Measurements from ENCODE around the gene CBR3. TPM values are rescaled to one million over a fixed set of nuclear protein-coding genes. Genes with fewer than 3 reads are reported as not detected.

Gene CBR3
- total RNA-seq, 2 experiments from 2014 or later: 2.6 to 3.0 TPM

GRCh38 chr21:36092681-36093080, 42.2 kb upstream of the CBR3 start:
- no peak overlapping the region for H3K27ac Mint-ChIP-seq
- H3K4me1 Mint-ChIP-seq (ENCODE audit: low read depth): no peaks in the 10 kb centered on the region
- ATAC-seq (ENCODE audit: poor library complexity): no peak
- H3K36me3 Mint-ChIP-seq (ENCODE audit: low read depth): peaks cover 6% of the 10 kb centered on the region
- H3K4me3 ChIP-seq (ENCODE audit: low read length): no peak overlapping the region
- H3K27me3 ChIP-seq (ENCODE audit: control insufficient read depth in 1 of 2, insufficient read depth in 2 of 2, low read length in 2 of 2): peaks cover 0 to 6% of the 10 kb centered on the region in 2 experiments
- H3K27ac ChIP-seq (ENCODE audit: low read depth in 1 of 2, low read length in 2 of 2): no peak overlapping the region
- ChIA-PET POLR2A (no interaction called here), CTCF (no interaction called here)
- no peak overlapping the region for H3K4me3 Mint-ChIP-seq
- H3K9me3 ChIP-seq (ENCODE audit: control insufficient read depth in 1 of 2, insufficient read depth in 1 of 2, low read length in 2 of 2): peaks cover 11 to 14% of the 10 kb centered on the region in 2 experiments
- TF ChIP-seq CTCF (IDR thresholded peaks at IDR 0.05): no peak
- no peaks in the 10 kb centered on the region for H3K4me1 ChIP-seq (ENCODE audit: insufficient read depth, low read length)
- H3K27me3 Mint-ChIP-seq: peaks cover 7% of the 10 kb centered on the region
- H3K36me3 ChIP-seq (ENCODE audit: insufficient read depth, low read length): no peaks in the 10 kb centered on the region
- no peak for DNase-seq
- intact Hi-C loops (cut with DNase I, micrococcal nuclease): no loop called here
- peaks cover 5% of the 10 kb centered on the region for H3K9me3 Mint-ChIP-seq

- ChIA-PET CTCF (no interaction called here), POLR2A (no interaction called here)
- Histone ChIP-seq H3K27me3 (ENCODE audit: control insufficient read depth in 1 of 2, insufficient read depth in 2 of 2, low read length in 2 of 2) (peaks cover 0 to 6% of the 10 kb centered on the region in 2 experiments), H3K27ac (ENCODE audit: low read depth in 1 of 2, low read length in 2 of 2) (no peak overlapping the region), H3K4me3 (ENCODE audit: low read length) (no peak overlapping the region), H3K36me3 (ENCODE audit: insufficient read depth, low read length) (no peaks in the 10 kb centered on the region), H3K4me1 (ENCODE audit: insufficient read depth, low read length) (no peaks in the 10 kb centered on the region), H3K9me3 (ENCODE audit: control insufficient read depth in 1 of 2, insufficient read depth in 1 of 2, low read length in 2 of 2) (peaks cover 11 to 14% of the 10 kb centered on the region in 2 experiments)
- TF ChIP-seq CTCF (IDR thresholded peaks at IDR 0.05): no peak
- Mint-ChIP-seq H3K27me3 (peaks cover 7% of the 10 kb centered on the region), H3K27ac (no peak overlapping the region), H3K4me1 (ENCODE audit: low read depth) (no peaks in the 10 kb centered on the region), H3K36me3 (ENCODE audit: low read depth) (peaks cover 6% of the 10 kb centered on the region), H3K4me3 (no peak overlapping the region), H3K9me3 (peaks cover 5% of the 10 kb centered on the region)
- DNase-seq (no peak), ATAC-seq (ENCODE audit: poor library complexity) (no peak)
- intact Hi-C loops (cut with DNase I, micrococcal nuclease): no loop called here
Measured at GRCh38 chr21:36093512-36093911, 41.4 kb upstream of the CBR3 start.

GRCh38 chr21:36096398-36097290, 38.2 kb upstream of the CBR3 start:
- no peak for TF ChIP-seq CTCF (IDR thresholded peaks at IDR 0.05)
- peaks cover 6% of the 10 kb centered on the region for H3K36me3 Mint-ChIP-seq (ENCODE audit: low read depth)
- peaks cover 5% of the 10 kb centered on the region for H3K9me3 Mint-ChIP-seq
- ChIA-PET CTCF (no interaction called here), POLR2A (interaction anchor here (0.6 kb wide), 1 partner anchor 224 kb away, joined by 3 read pairs; no protein-coding TSS in a partner anchor)
- Histone ChIP-seq H3K9me3 (ENCODE audit: control insufficient read depth in 1 of 2, insufficient read depth in 1 of 2, low read length in 2 of 2) (peaks cover 11 to 14% of the 10 kb centered on the region in 2 experiments), H3K4me3 (ENCODE audit: low read length) (no peak overlapping the region), H3K27me3 (ENCODE audit: control insufficient read depth in 1 of 2, insufficient read depth in 2 of 2, low read length in 2 of 2) (peaks cover 0 to 6% of the 10 kb centered on the region in 2 experiments), H3K27ac (ENCODE audit: low read depth in 1 of 2, low read length in 2 of 2) (no peak overlapping the region), H3K4me1 (ENCODE audit: insufficient read depth, low read length) (no peaks in the 10 kb centered on the region), H3K36me3 (ENCODE audit: insufficient read depth, low read length) (no peaks in the 10 kb centered on the region)
- H3K27ac Mint-ChIP-seq: no peak overlapping the region
- H3K27me3 Mint-ChIP-seq: peaks cover 23% of the 10 kb centered on the region
- no peak for DNase-seq
- intact Hi-C loops (cut with DNase I, micrococcal nuclease): no loop called here
- no peak for ATAC-seq (ENCODE audit: poor library complexity)
- H3K4me3 Mint-ChIP-seq: no peak overlapping the region
- no peaks in the 10 kb centered on the region for H3K4me1 Mint-ChIP-seq (ENCODE audit: low read depth)

Data from CD4-positive, alpha-beta T cell (primary cell).